GM19468 (cell line): ENCODE data around the gene OMP.

Experiments
- ATAC-seq: cut with Tn5 transposase; IDR thresholded peaks from one replicate; pipeline ENCODE4 v1.9.1; 2021; ENCODE audit warnings: mild to moderate bottlenecking, moderate library complexity, moderate number of reproducible peaks; ENCODE audit not compliant: unreplicated experiment; ENCODE audit errors: extremely low read depth

Gene OMP

GRCh38 chr11:77149716-77150392 is 47.2 kb downstream of the OMP start:
- no peak for ATAC-seq

- no peak for ATAC-seq
Observed at GRCh38 chr11:77150836-77151235, 48.2 kb downstream of the OMP start.

- no peak for ATAC-seq
Observed at GRCh38 chr11:77151804-77152509, 49.3 kb downstream of the OMP start.

- no peak for ATAC-seq
Observed at GRCh38 chr11:77152846-77153245, 50.2 kb downstream of the OMP start.
